Measurements from ENCODE around the gene GNAO1. TPM values are rescaled to one million over a fixed set of nuclear protein-coding genes. Genes with fewer than 3 reads are reported as not detected.
A peak's percentile ranks its signal among the peaks of the same experiment; 100 is the strongest.

GNAO1 gene
- total and polyA plus RNA-seq, 7 donors: 0.35 to 1.9 (median 0.60) TPM

GRCh38 chr16:56191835-56192634 is 746 bp downstream of the GNAO1 start:
- no peaks in the 10 kb centered on the region for H3K4me1 ChIP-seq
- DNase-seq (peak in 1 of 2 donors; percentile 48), ATAC-seq (no peak)
- intact Hi-C loops (cut with DNase I): no loop called here
- no peaks in the 10 kb centered on the region for H3K36me3 ChIP-seq (ENCODE audit: insufficient read depth in 1 of 2, low read depth in 1 of 2)
- TF ChIP-seq CTCF (IDR thresholded peaks at IDR 0.05): no peak
- WGBS, 3 donors: 0 to 2% (median 1%) methylated on average over 41 to 46 of the region's 46 CpGs
- peak overlapping the region; percentile 65 for H3K4me3 ChIP-seq
- no peak overlapping the region for H3K27ac ChIP-seq
- H3K27me3 ChIP-seq (ENCODE audit: insufficient read depth in 3 of 3, low read length in 2 of 3): peaks cover 0 to 85% (median 11%) of the 10 kb centered on the region in 3 donors
- no peaks in the 10 kb centered on the region for H3K9me3 ChIP-seq

DNA sequence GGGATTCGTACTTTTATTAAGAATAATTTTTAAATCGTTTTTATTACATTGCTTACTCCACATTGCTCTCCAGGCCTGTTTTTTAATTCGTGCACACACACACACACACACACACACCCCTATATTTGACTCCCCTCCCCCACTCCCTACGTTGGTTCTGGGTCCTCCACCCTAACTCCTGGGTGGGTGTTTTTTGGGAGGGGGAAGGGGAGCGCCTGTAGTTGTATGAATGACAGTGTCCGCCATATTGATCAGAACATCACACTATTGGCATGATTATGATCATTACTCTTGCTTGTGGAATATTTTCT is 1.3 kb downstream of the GNAO1 start:
- Histone ChIP-seq H3K4me3 (peak overlapping the region; percentile 65), H3K9me3 (no peaks in the 10 kb centered on the region), H3K4me1 (no peaks in the 10 kb centered on the region), H3K27ac (no peak overlapping the region), H3K36me3 (ENCODE audit: insufficient read depth in 1 of 2, low read depth in 1 of 2) (no peaks in the 10 kb centered on the region), H3K27me3 (ENCODE audit: insufficient read depth in 3 of 3, low read length in 2 of 3) (peaks cover 0 to 88% (median 9%) of the 10 kb centered on the region in 3 donors)
- no peak for DNase-seq
- TF ChIP-seq CTCF (IDR thresholded peaks at IDR 0.05): no peak
- ATAC-seq: no peak
- WGBS, 3 donors: 15 to 27% (median 20%) methylated on average over 6 of the region's 6 CpGs
- intact Hi-C loops (cut with DNase I): no loop called here

DNA sequence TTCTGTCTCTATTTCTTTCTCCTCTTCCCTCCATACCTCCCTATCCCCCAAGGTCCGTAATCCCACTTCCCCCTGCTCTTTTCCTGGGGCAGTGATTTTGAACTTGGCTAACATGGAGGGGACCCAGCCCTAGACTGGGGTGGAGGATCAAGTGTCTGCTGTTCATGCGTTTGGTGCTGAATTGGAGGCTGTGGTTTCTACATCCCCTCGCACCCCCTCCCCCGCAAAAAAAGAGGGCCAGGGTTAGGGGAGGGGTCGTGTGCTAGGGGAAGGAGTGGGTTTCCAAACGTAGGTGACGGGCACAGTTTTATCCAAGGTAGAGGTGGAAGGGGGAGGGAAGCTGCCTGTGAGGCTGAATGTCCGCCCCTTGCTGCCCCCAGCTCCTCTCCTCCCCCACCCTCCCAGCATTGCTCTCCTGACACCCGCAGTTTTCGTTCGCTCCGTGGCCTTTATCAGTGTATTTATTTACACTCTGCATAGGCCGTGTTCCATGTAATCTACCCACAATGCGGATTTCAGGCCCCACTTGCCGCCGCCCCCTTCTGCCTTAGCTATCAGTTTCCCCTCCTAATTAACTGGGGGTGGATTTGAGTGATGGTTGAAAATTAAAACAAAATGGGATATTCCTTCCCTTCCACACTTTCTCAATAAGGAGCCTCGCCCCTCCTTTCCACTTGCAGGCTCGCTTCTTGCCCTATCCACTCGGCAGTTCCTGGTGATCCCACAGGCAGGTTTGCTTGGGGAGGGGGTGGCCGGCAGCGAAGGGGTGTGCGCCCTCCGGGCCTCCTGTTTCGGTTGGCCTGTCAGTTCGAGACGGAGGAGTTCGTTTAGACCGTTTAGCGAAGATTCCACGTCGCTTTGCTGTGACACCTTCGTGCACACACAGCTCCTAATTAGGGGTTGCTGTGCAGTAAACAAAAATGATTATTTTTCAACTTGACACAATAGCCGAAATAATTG is 2.0 kb downstream of the GNAO1 start:
- peaks cover 0 to 85% (median 9%) of the 10 kb centered on the region in 3 donors for H3K27me3 ChIP-seq (ENCODE audit: insufficient read depth in 3 of 3, low read length in 2 of 3)

More for the DNA sequence above, 2.0 kb downstream of the GNAO1 start:
- TF ChIP-seq CTCF (IDR thresholded peaks at IDR 0.05): no peak
- Histone ChIP-seq H3K27ac (no peak overlapping the region), H3K4me1 (no peaks in the 10 kb centered on the region), H3K9me3 (no peaks in the 10 kb centered on the region), H3K36me3 (ENCODE audit: insufficient read depth in 1 of 2, low read depth in 1 of 2) (no peaks in the 10 kb centered on the region), H3K4me3 (peak overlapping the region; percentile 36)
- 25 to 30% (median 26%) methylated on average over 32 to 33 of the region's 33 CpGs for WGBS, 3 donors
- ATAC-seq (no peak), DNase-seq (no peak)
- intact Hi-C loops (cut with DNase I): no loop called here

Measured in psoas muscle (tissue), 8 donors.